IPS-20b (cell line): ENCODE measurements around the gene SLC39A13.

Source experiments
- H3K27ac ChIP-seq: one replicate; pipeline ENCODE4 v1.5.1; 2013; ENCODE audit warnings: low read length
- H3K27me3 ChIP-seq: 2 replicates; pipeline ENCODE4 v1.6.1; 2013; ENCODE audit warnings: mild to moderate bottlenecking, low read length, inconsistent platforms; ENCODE audit not compliant: insufficient read depth
- H3K36me3 ChIP-seq: 2 replicates; pipeline ENCODE4 v1.6.1; 2013; ENCODE audit warnings: low read depth, mild to moderate bottlenecking, inconsistent platforms, low read length, moderate library complexity; ENCODE audit not compliant: insufficient read depth
- H3K4me1 ChIP-seq: 2 replicates; pipeline ENCODE4 v1.6.1; 2013; ENCODE audit warnings: mild to moderate bottlenecking, control low read depth, inconsistent platforms, low read length, moderate library complexity; ENCODE audit not compliant: insufficient read depth
- H3K4me3 ChIP-seq: 2 replicates; pipeline ENCODE4 v1.5.1; 2013; ENCODE audit warnings: mild to moderate bottlenecking, low read length, inconsistent platforms
- H3K9ac ChIP-seq: 2 replicates; pipeline ENCODE4 v1.6.1; 2013; ENCODE audit warnings: low read depth, mild to moderate bottlenecking, inconsistent platforms, low read length, moderate library complexity
- H3K9me3 ChIP-seq: 2 replicates; pipeline ENCODE4 v1.6.1; 2013; ENCODE audit warnings: mild to moderate bottlenecking, low read depth, low read length, inconsistent platforms; ENCODE audit not compliant: insufficient read depth

SLC39A13 gene

DNA sequence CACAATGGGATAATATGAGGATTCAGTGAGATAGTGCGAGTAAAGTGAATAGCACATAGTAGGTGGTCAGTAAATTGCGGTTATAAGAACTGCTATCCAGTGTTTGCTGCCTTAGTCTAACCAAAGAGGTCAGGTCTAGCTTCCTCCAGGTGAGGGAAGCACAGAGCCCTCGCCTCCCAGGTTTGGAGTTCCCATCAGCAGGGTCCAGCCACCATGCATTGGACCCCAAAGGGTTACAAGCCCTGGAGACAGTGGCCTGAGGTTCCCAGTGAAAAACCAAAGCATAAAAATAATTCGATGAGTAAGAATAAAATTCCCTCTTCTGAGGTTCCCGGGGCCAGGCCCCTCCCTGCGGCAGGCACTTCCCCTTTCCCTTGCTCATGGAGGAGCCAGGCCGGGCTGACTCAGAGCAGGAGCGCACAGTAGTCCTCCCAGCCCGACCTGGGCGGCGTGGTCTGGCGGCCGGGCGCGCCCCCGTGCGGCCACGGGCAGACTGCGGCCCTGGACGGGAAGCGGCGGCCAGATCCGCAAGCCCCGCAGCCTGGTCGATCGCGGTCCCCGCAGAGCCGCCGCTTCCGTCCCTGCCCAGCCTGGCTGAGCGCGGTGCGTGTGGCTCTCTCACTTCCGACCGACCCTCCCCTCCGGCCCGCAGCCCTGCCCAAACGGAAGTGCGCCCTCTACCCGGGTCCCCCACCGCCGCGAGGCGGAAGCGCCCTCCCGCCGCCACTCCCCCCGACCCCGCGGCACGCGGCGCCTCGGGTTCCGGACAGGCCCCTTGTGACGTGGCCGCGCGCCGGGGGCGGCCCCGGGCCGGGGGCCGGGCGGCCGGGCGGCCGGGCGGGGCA lies at the start of gene SLC39A13:
Gene SLC39A13 (plus strand): TSS at position 845 of the 845 bp plus-strand sequence. CDS start 1,505 bp downstream, outside the sequence.
- H3K4me3 ChIP-seq = peak within 1 kb of the TSS; percentile 96
- no peaks in the 10 kb centered on the region for H3K27me3 ChIP-seq
- H3K4me1 ChIP-seq = peaks cover 16% of the 10 kb centered on the region; the same call in 1 of the 2 replicates
- no peaks in the 10 kb centered on the region for H3K36me3 ChIP-seq
- peak within 1 kb of the TSS; percentile 53 for H3K27ac ChIP-seq
- no peaks in the 10 kb centered on the region for H3K9me3 ChIP-seq
- peak within 1 kb of the TSS; percentile 89 for H3K9ac ChIP-seq

GRCh38 chr11:47358731-47359051 lies 49.7 kb upstream of the SLC39A13 start:
- Histone ChIP-seq H3K36me3 (no peaks in the 10 kb centered on the region), H3K9me3 (no peaks in the 10 kb centered on the region), H3K27me3 (no peaks in the 10 kb centered on the region), H3K4me3 (no peak overlapping the region), H3K9ac (no peak overlapping the region), H3K4me1 (no peaks in the 10 kb centered on the region), H3K27ac (no peak overlapping the region)

DNA sequence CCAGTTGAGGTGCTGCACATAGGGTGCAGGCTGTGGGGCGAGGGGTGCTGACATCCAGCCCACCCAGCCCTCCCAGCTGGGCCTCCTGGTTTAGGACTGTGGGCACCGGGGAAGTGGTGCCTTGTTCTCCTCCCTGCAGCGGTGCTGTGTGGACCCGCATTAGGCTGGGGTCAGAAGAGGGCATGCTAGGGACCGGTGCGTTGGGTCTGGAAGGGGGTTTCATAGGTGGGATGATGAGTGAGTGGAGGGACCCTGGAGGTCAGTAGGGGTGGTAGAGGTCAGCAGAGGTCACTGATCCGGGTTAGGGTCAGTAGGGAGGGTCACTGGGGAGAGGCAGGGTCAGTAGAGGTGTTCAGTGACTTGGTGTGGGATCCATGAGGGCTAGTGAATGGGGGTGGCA lies 49.2 kb upstream of the SLC39A13 start:
- H3K27me3 ChIP-seq = no peaks in the 10 kb centered on the region
- no peaks in the 10 kb centered on the region for H3K36me3 ChIP-seq
- H3K9me3 ChIP-seq = no peaks in the 10 kb centered on the region
- H3K9ac ChIP-seq = no peak overlapping the region
- H3K27ac ChIP-seq = no peak overlapping the region
- no peaks in the 10 kb centered on the region for H3K4me1 ChIP-seq
- no peak overlapping the region for H3K4me3 ChIP-seq

DNA sequence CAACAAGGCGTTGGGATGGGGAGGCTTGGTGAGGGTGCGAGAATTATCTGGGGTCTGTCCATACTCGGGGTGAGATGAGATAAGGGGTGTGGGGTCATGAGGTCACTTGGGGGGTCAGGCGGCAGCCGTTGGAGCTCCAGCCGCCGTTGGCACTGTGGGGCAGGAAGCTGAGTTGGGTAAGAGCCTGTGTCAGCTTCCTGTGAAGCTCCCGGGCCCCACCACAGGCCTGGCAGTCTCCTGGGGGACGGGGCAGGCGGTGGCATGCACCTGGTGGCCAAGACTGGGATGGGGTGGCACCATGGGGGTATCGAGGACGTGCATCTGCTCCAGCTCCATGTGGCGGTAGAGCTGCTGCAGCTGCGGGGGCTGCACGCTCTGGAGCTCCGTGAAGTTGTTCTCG lies 48.8 kb upstream of the SLC39A13 start:
- no peaks in the 10 kb centered on the region for H3K36me3 ChIP-seq
- no peaks in the 10 kb centered on the region for H3K9me3 ChIP-seq
- no peak overlapping the region for H3K9ac ChIP-seq
- H3K27ac ChIP-seq = no peak overlapping the region
- no peaks in the 10 kb centered on the region for H3K4me1 ChIP-seq
- no peak overlapping the region for H3K4me3 ChIP-seq
- no peaks in the 10 kb centered on the region for H3K27me3 ChIP-seq

- no peak overlapping the region for H3K9ac ChIP-seq
- H3K36me3 ChIP-seq = no peaks in the 10 kb centered on the region
- no peaks in the 10 kb centered on the region for H3K9me3 ChIP-seq
- no peak overlapping the region for H3K27ac ChIP-seq
- H3K27me3 ChIP-seq = no peaks in the 10 kb centered on the region
- H3K4me3 ChIP-seq = no peak overlapping the region
- no peaks in the 10 kb centered on the region for H3K4me1 ChIP-seq
Observed at GRCh38 chr11:47360341-47360740, 48.0 kb upstream of the SLC39A13 start.

DNA sequence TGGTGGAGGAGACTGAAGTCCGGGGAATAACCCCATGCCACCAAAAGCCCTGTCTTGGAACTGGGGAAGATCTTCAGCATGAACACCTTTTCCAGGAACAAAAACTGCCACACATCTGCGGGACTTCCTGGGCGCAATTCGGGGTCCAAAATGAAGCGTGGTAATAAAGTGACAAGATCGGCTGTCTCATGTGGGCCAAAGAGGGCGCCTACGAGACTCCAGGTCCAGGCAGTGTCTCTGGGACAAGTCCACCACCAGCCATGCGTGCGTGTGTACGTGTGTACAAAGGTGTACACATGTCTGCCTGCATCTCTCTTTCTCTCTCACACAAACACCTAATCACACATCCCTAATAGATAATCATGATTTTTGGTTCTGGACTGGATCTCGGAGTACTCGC lies 47.0 kb upstream of the SLC39A13 start:
- Histone ChIP-seq H3K27me3 (no peaks in the 10 kb centered on the region), H3K4me3 (no peak overlapping the region), H3K36me3 (no peaks in the 10 kb centered on the region), H3K4me1 (no peaks in the 10 kb centered on the region), H3K9me3 (no peaks in the 10 kb centered on the region), H3K27ac (no peak overlapping the region), H3K9ac (no peak overlapping the region)

GRCh38 chr11:47366020-47366490 lies 42.3 kb upstream of the SLC39A13 start:
- Histone ChIP-seq H3K9ac (no peak overlapping the region), H3K4me1 (no peaks in the 10 kb centered on the region), H3K27ac (no peak overlapping the region), H3K4me3 (no peak overlapping the region), H3K9me3 (no peaks in the 10 kb centered on the region), H3K36me3 (no peaks in the 10 kb centered on the region), H3K27me3 (no peaks in the 10 kb centered on the region)

GRCh38 chr11:47369676-47370075 lies 38.7 kb upstream of the SLC39A13 start:
- Histone ChIP-seq H3K27me3 (no peaks in the 10 kb centered on the region), H3K27ac (no peak overlapping the region), H3K9ac (no peak overlapping the region), H3K9me3 (no peaks in the 10 kb centered on the region), H3K36me3 (no peaks in the 10 kb centered on the region), H3K4me3 (no peak overlapping the region), H3K4me1 (no peaks in the 10 kb centered on the region)

- no peaks in the 10 kb centered on the region for H3K36me3 ChIP-seq
Observed at GRCh38 chr11:47372422-47372821, 36.0 kb upstream of the SLC39A13 start.

DNA sequence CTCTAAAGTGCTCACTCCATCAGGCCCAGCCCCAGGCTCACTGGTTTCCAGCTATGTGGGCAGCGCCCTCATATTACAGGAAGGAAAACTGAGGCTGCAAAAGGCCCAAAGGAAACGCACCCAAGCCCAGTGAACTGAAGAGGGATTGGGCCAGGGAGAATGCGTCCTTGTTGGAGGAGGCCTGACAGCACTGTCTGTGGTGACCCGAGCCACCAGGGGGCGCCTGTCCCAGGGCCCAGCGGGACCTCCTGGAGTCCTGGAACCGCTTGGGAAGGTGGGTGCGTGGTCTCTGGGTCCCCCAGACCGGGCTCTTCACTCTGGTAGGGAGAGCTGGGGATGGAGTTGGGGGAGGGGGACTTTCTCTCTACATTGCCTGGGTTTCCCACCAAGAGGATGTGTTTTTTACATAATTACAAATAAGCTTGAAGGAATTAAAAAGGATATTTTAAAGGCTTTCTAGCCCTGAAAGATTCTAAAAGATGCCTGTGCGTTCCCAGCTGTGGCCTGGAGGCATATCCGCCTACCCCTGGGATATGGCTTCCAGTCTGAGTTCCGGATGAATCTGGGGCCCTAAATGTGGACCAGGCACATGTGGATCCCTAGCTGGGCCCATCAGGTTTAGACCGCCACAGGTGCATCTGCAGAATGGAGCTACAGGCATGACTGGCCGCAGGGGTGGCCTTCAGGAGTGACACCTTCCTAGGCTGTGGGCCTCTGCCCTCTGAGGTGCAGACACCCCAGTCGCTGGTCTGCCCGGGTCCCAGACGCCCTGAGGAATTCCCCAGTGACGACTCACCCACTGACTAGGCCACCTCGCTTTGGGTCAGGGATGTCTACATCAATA lies 34.3 kb upstream of the SLC39A13 start:
- Histone ChIP-seq H3K9ac (no peak overlapping the region), H3K4me1 (no peaks in the 10 kb centered on the region), H3K27ac (no peak overlapping the region), H3K4me3 (no peak overlapping the region), H3K9me3 (no peaks in the 10 kb centered on the region), H3K36me3 (no peaks in the 10 kb centered on the region), H3K27me3 (no peaks in the 10 kb centered on the region)

More at GRCh38 chr11:47372422-47372821, 36.0 kb upstream of the SLC39A13 start:
- no peak overlapping the region for H3K4me3 ChIP-seq
- H3K9me3 ChIP-seq = no peaks in the 10 kb centered on the region
- H3K27me3 ChIP-seq = no peaks in the 10 kb centered on the region
- H3K4me1 ChIP-seq = no peaks in the 10 kb centered on the region
- H3K27ac ChIP-seq = no peak overlapping the region
- no peak overlapping the region for H3K9ac ChIP-seq

GRCh38 chr11:47374720-47375019 lies 33.7 kb upstream of the SLC39A13 start:
- Histone ChIP-seq H3K27me3 (no peaks in the 10 kb centered on the region), H3K4me1 (no peaks in the 10 kb centered on the region), H3K27ac (no peak overlapping the region), H3K9me3 (no peaks in the 10 kb centered on the region), H3K36me3 (no peaks in the 10 kb centered on the region), H3K9ac (no peak overlapping the region), H3K4me3 (no peak overlapping the region)

- H3K4me1 ChIP-seq = no peaks in the 10 kb centered on the region
- no peak overlapping the region for H3K9ac ChIP-seq
- H3K36me3 ChIP-seq = no peaks in the 10 kb centered on the region
- no peak overlapping the region for H3K4me3 ChIP-seq
- no peaks in the 10 kb centered on the region for H3K27me3 ChIP-seq
- no peaks in the 10 kb centered on the region for H3K9me3 ChIP-seq
- H3K27ac ChIP-seq = no peak overlapping the region
Observed at GRCh38 chr11:47375020-47375419, 33.4 kb upstream of the SLC39A13 start.
